Uterus (tissue), 2 donors: ENCODE results near the gene CAMTA1.

Experiments
- CTCF ChIP-seq, 4 experiments: fragments of 200-600 bp in 2 of 4; fragments of 450-650 bp in 2 of 4; sonication (generic) in 2 of 4; IDR thresholded peaks; one replicate each; pipeline ENCODE4 v1.5.1; 2016 to 2019; ENCODE audit warnings: antibody characterized with exemption in 4 of 4, mild to moderate bottlenecking in 2 of 4, moderate library complexity in 1 of 4
- POLR2A ChIP-seq, 2 donors: fragments of 450-650 bp; IDR thresholded peaks; one replicate each; pipeline ENCODE4 v1.6.1; 2016; ENCODE audit warnings: antibody characterized with exemption in 2 of 2, mild to moderate bottlenecking in 1 of 2, moderate library complexity in 1 of 2

GRCh38 chr1:7097938-7098592, 312.8 kb downstream of the CAMTA1 start:
- TF ChIP-seq POLR2A (IDR thresholded peaks at IDR 0.05) (no peak), CTCF (IDR thresholded peaks at IDR 0.05) (no peak)
